ENCODE data around the gene CACNB2. TPM values are rescaled to one million over a fixed set of nuclear protein-coding genes. Genes with fewer than 3 reads are reported as not detected.

CACNB2 gene
- total RNA-seq, 4 donors from 2014 or later, result 60.3 to 158 (median 89.1) TPM

DNA sequence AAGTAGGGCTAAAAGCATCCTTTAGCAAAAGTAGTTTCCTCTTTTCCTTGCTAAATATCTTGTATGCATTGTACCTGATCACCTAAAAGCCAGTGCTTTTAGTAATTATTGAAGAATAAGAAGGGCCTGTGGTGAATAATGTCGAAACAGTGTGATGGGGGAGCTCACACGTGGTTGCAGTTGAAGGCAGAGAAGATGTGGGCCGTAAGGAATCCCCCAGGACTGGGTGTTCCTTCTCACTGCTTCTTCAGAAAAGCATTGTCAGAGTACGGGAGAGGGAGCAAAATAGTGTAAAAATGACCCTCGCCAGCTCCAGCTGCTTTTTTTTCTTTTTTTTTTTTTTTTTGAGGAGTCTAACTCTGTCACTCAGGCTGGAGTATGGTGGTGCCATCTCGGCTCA lies 310.1 kb downstream of the CACNB2 start:
- H3K9me3 ChIP-seq, result no peaks in the 10 kb centered on the region
- no peaks in the 10 kb centered on the region for H3K27me3 ChIP-seq
- no peaks in the 10 kb centered on the region for H3K36me3 ChIP-seq
- H3K4me1 ChIP-seq, result peaks cover 0 to 41% (median 0%) of the 10 kb centered on the region in 3 donors
- no peak overlapping the region for H3K4me3 ChIP-seq
- no peak for TF ChIP-seq POLR2A (IDR thresholded peaks at IDR 0.05)
- H3K27ac ChIP-seq, result no peak overlapping the region
- WGBS, 2 donors (ENCODE audit: low coverage in 1 of 2), result 62 to 84% methylated on average over 4 to 6 of the region's 6 CpGs
- ATAC-seq, result no peak

GRCh38 chr10:18455086-18455884 lies 315.1 kb downstream of the CACNB2 start:
- Histone ChIP-seq H3K27me3 (no peaks in the 10 kb centered on the region), H3K4me1 (peaks cover 0 to 31% (median 0%) of the 10 kb centered on the region in 3 donors), H3K4me3 (no peak overlapping the region), H3K27ac (no peak overlapping the region), H3K36me3 (no peaks in the 10 kb centered on the region), H3K9me3 (no peaks in the 10 kb centered on the region)
- no peak for ATAC-seq
- TF ChIP-seq, protein P1, sequence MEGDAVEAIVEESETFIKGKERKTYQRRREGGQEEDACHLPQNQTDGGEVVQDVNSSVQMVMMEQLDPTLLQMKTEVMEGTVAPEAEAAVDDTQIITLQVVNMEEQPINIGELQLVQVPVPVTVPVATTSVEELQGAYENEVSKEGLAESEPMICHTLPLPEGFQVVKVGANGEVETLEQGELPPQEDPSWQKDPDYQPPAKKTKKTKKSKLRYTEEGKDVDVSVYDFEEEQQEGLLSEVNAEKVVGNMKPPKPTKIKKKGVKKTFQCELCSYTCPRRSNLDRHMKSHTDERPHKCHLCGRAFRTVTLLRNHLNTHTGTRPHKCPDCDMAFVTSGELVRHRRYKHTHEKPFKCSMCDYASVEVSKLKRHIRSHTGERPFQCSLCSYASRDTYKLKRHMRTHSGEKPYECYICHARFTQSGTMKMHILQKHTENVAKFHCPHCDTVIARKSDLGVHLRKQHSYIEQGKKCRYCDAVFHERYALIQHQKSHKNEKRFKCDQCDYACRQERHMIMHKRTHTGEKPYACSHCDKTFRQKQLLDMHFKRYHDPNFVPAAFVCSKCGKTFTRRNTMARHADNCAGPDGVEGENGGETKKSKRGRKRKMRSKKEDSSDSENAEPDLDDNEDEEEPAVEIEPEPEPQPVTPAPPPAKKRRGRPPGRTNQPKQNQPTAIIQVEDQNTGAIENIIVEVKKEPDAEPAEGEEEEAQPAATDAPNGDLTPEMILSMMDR (IDR thresholded peaks at IDR 0.05), result no peak
- no peak for TF ChIP-seq EP300 (IDR thresholded peaks at IDR 0.05)
- TF ChIP-seq POLR2AphosphoS5 (IDR thresholded peaks at IDR 0.05), result no peak
- TF ChIP-seq POLR2A (IDR thresholded peaks at IDR 0.05), result no peak
- 43 to 67% methylated on average over 1 of the region's 1 CpG for WGBS, 2 donors (ENCODE audit: low coverage in 1 of 2)

GRCh38 chr10:18456984-18457383 lies 316.8 kb downstream of the CACNB2 start:
- TF ChIP-seq POLR2A (IDR thresholded peaks at IDR 0.05) (no peak), EP300 (IDR thresholded peaks at IDR 0.05) (no peak), POLR2AphosphoS5 (IDR thresholded peaks at IDR 0.05) (no peak)
- TF ChIP-seq, protein P1 (IDR thresholded peaks at IDR 0.05), result no peak
- no peak for ATAC-seq
- Histone ChIP-seq H3K4me1 (peaks cover 0 to 30% (median 0%) of the 10 kb centered on the region in 3 donors), H3K27me3 (no peaks in the 10 kb centered on the region), H3K27ac (no peak overlapping the region), H3K36me3 (no peaks in the 10 kb centered on the region), H3K4me3 (no peak overlapping the region), H3K9me3 (no peaks in the 10 kb centered on the region)
- WGBS, 2 donors (ENCODE audit: low coverage in 1 of 2), result 100% methylated on average over 1 of the region's 3 CpGs; no CpG with 5 or more reads in 1 of the 2 donors

GRCh38 chr10:18460032-18460431 lies 319.8 kb downstream of the CACNB2 start:
- Histone ChIP-seq H3K9me3 (no peaks in the 10 kb centered on the region), H3K27ac (no peak overlapping the region), H3K36me3 (no peaks in the 10 kb centered on the region), H3K27me3 (no peaks in the 10 kb centered on the region), H3K4me1 (peaks cover 0 to 40% (median 0%) of the 10 kb centered on the region in 3 donors), H3K4me3 (no peak overlapping the region)
- no peak for ATAC-seq
- TF ChIP-seq, protein P1 (IDR thresholded peaks at IDR 0.05), result no peak
- TF ChIP-seq EP300 (IDR thresholded peaks at IDR 0.05), result no peak
- no peak for TF ChIP-seq POLR2A (IDR thresholded peaks at IDR 0.05)
- TF ChIP-seq POLR2AphosphoS5 (IDR thresholded peaks at IDR 0.05), result no peak
- WGBS, 2 donors (ENCODE audit: low coverage in 1 of 2), result 44 to 53% methylated on average over 2 of the region's 2 CpGs

DNA sequence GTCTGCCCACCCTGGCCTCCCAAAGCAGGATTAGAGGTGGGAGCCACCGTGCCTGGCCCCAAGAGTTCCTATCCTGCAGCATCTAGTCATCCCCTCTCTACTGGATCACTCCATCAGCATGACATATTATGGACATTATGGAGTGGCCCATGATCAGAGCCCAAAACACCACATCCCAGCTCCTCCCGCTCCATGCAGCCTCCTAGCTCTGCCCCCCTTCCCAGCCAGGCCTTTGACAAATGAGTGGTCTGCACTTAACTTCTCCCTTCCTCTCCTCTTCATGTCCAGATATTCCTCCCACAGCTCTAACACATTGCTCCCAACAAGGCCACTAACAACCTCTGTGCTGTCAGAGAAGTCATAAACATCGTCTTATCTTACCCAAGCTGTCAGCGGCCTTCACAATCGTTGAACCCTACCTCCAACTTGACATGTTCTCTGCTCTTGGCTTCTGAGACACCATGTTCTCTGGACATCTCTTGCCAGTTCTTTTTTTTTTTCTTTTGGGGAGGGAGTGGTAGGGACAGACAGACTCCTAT lies 323.5 kb downstream of the CACNB2 start:
- H3K27ac ChIP-seq, result no peak overlapping the region
- H3K9me3 ChIP-seq, result no peaks in the 10 kb centered on the region
- no peak for ATAC-seq
- TF ChIP-seq POLR2A (IDR thresholded peaks at IDR 0.05) (no peak), POLR2AphosphoS5 (IDR thresholded peaks at IDR 0.05) (no peak)
- TF ChIP-seq, protein P1 (IDR thresholded peaks at IDR 0.05), result no peak
- peaks cover 0 to 62% (median 0%) of the 10 kb centered on the region in 3 donors for H3K4me1 ChIP-seq
- H3K4me3 ChIP-seq, result no peak overlapping the region
- H3K27me3 ChIP-seq, result no peaks in the 10 kb centered on the region
- H3K36me3 ChIP-seq, result no peaks in the 10 kb centered on the region
- WGBS, 2 donors (ENCODE audit: low coverage in 1 of 2), result 77 to 94% methylated on average over 4 to 5 of the region's 5 CpGs

Measured in gastroesophageal sphincter (tissue), 4 donors.